GM12865 (cell line): ENCODE data around the gene RFNG.

ENCODE experiments used
- DNase-seq: peaks from one replicate; pipeline ENCODE4 v3.0.0; 2010; ENCODE audit warnings: low read depth
- H3K4me3 ChIP-seq: 2 replicates; pipeline ENCODE4 v1.5.1; 2011; ENCODE audit warnings: mild to moderate bottlenecking, low read depth, low read length, control low read depth
- TF ChIP-seq, protein P1 (sequence below): IDR thresholded peaks from 2 replicates; pipeline ENCODE4 v1.5.1; 2011; ENCODE audit warnings: low read length, control low read depth, low read depth, inconsistent platforms; ENCODE audit not compliant: insufficient read depth; ENCODE audit errors: missing control alignments

Gene RFNG

DNA sequence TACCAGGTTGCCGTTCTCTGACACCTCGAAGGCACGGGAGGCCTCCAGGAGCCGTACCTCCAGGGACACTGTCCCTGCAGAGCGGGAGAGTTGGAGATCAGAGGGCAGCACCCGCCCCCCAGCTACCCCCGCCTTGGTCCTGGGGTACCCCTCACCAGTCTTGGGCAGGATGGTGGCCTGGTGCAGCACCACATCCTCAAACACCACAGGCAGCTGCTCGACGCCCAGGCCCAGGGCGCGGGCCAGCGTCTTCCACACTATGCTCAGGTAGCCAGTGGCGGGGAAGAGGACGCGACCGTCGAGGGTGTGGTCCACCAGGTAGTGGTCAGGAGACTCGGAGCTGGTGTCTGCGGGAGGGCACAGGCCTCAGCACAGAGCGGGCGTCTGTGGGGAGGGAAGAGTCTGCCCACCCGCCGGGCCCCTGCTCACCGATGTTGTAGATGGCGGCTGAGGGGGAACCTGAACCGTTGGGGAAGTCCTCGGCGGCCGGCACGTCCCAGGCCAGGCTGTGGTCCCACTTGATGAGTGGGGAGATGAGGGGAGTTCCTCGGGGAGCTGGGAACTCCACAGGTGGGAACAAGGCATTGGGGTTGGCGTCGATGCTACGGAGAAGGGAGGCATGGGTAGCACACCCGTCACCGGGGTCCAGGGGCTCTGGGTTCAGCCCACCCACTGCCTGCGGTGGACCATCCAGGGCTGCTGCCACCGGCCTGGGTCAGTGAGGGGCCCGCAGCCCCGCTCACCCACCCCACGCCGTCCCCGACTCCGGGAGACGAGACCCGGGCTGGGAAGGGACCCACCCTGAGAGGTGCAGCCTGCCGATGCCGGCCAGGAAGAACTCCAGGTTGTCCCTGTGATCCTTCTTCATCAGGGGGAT is 36.6 kb upstream of the RFNG start:
- no peak overlapping the region for H3K4me3 ChIP-seq
- no peak for DNase-seq
- TF ChIP-seq, protein P1, sequence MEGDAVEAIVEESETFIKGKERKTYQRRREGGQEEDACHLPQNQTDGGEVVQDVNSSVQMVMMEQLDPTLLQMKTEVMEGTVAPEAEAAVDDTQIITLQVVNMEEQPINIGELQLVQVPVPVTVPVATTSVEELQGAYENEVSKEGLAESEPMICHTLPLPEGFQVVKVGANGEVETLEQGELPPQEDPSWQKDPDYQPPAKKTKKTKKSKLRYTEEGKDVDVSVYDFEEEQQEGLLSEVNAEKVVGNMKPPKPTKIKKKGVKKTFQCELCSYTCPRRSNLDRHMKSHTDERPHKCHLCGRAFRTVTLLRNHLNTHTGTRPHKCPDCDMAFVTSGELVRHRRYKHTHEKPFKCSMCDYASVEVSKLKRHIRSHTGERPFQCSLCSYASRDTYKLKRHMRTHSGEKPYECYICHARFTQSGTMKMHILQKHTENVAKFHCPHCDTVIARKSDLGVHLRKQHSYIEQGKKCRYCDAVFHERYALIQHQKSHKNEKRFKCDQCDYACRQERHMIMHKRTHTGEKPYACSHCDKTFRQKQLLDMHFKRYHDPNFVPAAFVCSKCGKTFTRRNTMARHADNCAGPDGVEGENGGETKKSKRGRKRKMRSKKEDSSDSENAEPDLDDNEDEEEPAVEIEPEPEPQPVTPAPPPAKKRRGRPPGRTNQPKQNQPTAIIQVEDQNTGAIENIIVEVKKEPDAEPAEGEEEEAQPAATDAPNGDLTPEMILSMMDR = no peak

DNA sequence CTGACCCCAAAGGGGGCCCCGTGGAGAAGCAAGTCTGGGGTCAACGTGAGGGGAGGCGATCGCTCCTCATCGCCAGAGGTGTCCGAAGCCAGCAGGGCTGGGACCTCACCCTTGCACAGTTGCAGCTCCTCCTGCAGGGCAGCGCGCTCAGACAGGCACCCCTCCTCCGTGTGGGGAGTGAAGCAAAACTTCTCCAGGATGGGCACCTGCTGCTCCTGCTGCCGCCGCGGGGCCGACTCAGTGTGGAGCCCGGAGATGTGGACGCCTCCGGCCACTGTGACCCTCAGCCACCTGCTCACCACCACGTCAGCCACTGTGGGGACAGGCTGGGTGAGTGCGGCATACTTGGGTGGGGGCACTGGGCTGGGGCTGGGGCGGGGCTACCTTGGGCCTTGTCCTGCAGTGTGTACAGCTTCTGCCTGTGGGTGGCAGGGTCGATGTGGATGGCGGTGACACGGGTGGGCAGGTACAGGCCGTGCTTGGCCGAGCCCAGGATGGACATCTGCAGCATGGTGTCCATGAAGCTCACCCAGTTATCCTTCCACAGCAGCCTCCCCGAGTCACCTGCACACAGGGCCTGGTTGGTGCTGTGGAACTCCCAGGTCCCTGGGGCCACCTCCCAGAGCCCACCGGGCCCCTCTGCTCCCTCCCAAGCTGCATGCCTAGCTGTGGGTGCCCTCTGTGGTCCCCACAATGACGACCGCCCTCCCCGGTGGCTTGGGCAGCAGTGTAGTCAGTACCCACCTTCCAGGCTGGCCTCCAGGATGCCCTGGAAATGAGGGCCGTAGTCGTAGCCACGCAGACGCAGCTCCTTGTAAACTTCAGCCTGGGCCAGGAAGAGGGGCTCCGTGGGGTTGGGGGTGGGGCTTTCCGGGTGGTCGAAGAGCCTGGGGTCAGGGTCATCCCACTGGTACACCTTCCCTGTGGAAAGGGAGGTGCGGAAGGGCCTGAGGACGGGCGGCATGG is 35.6 kb upstream of the RFNG start:
- no peak for DNase-seq
- TF ChIP-seq, protein P1 = no peak
- H3K4me3 ChIP-seq = no peak overlapping the region

DNA sequence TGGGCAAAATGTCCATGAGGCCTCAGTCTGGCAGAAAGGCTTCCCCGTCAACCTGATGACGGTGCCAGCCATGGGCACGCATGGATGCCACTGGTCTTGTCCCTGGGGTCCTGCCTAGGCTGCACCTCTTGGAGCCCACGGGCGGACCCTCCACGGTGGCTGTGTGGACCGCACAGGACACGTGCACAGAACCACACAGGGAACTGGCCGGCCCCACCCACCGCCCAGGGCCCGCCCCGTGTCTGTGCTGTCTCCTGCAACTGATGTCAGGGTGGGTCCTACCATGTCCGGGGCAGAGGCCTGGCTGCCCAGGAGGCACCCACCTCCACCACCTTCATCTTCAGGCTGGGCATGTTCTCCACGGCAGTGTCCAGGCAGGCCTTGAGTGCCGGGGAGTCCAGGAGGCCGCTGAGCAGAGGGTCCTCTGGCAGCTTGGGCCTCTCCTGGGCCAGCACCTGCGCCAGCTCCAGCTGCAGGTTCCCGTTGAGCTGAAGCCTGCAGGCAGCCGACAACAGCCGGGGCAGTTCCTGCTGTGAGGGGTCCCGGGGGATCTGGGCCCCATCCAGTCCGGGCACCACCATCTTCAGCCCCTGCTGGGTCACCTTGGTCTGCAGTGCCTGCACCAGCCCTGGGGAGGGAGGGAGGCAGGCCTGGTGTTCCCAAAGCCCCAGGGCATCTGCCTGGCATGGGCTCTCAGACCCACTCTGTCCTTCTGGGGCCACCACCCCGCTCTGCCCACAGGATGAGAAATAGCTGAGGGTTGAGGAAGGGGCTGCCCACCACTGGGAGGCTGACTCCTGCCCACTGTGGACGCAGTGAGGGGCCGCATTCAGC is 34.5 kb upstream of the RFNG start:
- H3K4me3 ChIP-seq = no peak overlapping the region
- TF ChIP-seq, protein P1 = no peak
- no peak for DNase-seq

DNA sequence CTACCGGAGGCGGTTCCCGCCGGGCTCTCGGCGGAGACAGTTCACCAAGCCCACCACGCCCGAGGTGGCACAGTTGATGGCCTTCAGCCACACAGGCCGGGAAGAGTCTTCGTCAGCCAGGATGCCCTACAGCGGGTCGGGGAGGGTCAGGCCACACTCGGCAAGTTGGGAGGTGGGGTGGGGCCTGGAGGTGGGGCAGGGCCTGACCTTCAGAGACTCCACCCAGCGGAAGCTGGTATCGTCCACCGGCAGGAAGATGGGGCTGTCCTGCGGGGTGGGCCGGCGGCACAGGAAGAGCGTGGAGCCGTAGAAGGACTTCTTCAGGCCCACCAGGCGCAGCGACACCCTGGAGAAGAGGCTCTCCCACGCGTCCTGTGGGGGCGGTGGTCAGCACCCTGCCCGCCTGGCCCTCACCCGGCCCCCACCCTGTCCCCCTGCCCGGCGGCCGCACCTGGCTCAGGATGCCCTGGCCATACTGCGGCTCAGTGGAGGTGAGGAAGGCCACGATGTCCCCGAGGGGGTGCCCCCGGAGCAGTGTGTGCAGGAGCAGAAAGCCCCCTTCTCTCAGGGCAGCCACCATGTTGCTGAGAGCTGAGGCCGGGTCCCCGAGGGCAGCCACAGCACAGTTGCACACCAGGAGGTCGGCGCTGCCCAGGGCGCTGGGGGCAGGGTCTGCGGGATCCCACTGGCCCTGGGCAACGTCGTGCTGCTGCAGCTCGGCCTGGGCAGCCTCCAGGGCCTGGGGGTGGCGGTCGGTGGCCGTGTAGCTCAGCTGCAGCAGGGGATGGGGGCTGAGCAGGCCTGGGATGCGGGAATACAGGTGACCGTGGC is 33.6 kb upstream of the RFNG start:
- DNase-seq = no peak
- no peak overlapping the region for H3K4me3 ChIP-seq
- TF ChIP-seq, protein P1 = no peak

DNA sequence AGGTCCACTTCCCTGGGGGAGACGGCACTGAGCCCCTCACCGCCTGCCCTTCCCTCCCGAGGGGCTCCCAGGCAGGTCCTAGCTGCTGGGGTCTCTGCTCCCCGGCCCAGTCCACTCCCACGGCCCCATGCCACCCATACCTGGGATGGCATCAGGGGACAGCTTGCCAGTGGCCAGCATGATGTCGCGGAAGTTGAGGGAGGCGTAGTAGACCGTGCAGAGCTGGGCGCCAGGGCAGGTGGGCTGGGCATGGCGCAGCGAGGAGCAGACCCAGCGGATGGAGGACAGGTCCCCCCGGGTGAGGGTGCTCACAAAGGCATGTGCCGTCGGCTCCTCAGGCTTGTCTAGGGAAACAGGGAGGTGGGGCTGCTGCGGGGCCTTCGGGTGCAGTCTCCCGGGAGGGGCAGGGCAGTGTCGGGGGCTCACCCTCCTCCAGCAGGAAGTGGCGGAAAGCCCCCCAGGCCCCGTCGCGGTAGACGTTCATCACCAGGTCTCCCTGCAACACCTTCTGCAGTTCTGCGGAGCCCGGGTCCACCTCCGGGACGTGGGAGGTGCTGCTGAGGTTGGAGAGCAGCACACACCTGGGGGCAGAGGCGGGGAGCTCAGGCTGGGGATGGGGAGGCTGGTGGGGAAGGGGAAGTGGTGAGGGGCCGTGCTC is 32.9 kb upstream of the RFNG start:
- TF ChIP-seq, protein P1 = no peak
- no peak overlapping the region for H3K4me3 ChIP-seq
- DNase-seq = no peak
